ENCODE results near the gene HS6ST1.

The HS6ST1 gene, protein sequence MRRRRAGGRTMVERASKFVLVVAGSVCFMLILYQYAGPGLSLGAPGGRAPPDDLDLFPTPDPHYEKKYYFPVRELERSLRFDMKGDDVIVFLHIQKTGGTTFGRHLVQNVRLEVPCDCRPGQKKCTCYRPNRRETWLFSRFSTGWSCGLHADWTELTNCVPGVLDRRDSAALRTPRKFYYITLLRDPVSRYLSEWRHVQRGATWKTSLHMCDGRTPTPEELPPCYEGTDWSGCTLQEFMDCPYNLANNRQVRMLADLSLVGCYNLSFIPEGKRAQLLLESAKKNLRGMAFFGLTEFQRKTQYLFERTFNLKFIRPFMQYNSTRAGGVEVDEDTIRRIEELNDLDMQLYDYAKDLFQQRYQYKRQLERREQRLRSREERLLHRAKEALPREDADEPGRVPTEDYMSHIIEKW

DNA sequence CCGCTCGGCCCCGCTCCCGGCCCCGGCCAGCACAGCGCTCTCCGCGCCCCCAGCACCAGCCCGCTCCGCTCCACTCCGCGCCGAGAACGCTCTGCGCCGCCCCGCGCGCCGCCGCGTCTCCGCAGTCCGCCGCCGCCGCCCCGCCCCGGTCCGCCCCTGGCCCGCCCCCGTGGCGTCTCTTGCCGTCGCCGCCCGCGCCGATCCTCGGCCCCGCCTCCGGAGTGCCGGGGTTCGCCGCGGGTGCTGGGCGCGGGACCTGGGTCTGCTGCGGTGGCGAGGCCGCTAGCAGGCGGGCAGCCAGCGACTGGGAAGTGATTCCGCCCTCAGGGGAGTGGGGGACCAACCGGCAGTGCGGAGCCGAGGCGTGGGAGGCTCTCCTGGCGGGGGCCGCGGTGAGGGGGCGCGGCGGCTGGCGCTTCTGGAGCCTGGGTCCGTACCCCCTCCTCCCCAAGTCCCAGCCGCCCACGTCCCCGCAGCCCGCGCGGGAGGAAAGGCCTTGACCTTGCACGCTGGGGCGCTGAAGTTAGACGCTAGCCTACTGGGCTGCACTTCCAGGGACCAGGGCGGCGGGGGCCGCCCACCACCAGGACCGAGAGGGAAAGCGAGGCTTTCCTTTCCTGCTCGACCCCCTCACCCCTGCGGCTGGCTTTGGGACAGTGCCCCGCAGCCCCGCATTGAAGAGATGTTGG lies at the start of gene HS6ST1:
Gene HS6ST1 (minus strand): TSS at position 93 of the 689 bp plus-strand sequence. CDS start 305 bp downstream, outside the sequence.
- peak; percentile 91 for DNase-seq

DNA sequence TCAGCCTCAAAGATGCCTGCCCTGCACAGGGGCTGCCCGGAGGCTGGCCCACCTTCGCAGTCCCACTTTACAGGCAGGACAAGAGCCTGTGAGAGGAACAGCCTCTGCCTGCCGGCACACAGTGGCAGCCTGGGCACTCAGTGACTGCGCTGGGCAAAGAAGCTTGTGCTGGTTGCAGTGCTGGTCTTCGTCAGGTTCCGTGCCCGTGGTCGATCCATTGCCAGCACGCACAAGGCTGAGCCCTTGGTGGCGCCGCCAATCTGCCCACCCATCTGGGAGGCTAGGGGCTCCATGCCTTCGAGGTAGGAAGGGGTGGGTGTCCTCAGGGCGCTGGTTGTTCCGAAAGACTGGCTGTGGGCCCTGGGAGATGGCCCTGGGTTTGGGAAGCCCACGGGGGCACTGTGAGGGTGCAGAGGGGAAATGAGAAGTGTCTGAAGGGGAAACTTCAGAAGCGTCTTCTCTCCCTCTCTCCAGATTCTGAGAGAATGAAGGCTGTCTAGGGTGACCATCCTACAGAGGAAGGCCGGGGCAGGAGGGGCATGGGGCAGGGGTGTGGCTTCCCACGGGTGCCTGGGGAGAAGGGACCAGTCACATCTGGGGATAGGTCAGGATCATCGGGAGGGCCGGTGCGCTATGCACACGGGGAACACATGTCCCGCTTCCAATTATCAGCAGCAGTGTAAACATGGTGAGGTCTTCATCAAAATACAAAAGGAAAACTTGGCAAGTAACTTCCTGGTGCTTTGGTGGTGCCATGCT lies 49.1 kb upstream of the HS6ST1 start:
- no peak for DNase-seq

DNA sequence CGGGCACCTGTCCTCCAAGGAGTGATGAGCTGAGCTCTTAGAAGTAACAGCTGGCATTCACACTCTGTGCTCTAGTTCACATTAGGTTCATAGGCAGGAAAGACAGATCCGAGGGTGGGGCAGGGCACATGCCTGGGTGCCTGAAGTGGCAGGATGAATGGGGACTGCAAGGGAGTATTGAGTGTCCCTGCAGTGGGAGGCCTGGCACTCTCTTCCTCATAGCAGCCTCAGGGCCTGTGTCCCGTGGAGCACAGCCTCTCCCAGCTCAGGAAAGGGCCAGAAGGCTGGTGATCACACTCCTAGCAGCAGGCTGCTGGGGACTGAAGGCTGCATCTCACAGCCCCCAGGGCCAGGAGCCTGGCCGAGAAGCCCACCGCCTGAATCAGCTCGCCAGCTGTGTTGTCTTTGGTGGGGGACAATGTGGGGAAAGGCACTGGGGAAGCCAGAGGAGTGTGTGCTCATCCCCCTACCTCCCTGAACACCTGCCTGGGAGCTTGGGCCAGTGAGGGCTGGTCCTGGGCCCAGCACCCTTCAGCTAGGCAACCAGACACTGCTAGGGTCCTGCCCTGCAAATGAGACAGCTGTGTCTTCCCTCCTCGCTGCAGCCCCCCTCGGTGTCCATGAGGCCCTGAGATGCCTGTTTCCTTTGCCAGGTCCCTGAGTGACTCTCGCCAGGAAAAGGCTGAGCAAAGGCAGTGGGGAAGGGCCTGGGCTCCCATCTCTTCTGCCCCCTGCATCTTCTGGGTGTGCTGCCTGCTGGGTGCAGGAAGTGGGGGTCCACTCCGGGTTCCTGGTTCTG lies 48.2 kb upstream of the HS6ST1 start:
- DNase-seq = no peak

DNA sequence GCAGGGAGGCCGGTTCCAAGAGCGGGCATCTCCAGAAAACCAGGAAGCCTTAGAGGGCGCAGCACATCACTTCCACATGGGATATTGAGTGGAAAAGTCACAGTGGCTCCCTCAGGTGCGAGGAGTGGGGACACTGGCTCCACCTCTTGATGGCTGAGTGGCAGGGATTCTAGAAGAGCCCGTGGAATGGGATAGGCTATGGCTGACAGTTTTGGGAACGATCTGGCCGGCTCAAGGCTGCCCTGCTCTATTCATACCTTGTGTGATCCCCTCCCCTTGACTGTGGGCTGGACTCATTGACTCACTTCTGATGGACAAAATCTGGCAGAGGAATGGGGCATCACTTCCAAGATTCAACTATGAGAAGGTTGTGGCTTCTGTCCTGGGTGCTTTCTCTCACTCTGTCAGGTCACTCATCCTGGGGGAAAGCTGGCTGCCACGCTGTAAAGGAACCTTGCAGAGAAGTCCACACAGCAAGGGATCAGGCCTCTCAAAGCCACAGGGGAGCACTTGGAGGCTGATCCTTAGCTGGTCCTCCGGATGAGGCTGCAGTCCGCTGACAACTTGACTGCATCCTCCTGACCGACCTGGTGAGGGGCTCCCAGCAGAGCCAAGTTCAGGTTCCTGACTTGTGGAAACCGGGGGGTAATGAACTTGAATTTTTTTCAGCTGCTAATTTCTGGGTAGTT lies 46.7 kb upstream of the HS6ST1 start:
- no peak for DNase-seq

DNA sequence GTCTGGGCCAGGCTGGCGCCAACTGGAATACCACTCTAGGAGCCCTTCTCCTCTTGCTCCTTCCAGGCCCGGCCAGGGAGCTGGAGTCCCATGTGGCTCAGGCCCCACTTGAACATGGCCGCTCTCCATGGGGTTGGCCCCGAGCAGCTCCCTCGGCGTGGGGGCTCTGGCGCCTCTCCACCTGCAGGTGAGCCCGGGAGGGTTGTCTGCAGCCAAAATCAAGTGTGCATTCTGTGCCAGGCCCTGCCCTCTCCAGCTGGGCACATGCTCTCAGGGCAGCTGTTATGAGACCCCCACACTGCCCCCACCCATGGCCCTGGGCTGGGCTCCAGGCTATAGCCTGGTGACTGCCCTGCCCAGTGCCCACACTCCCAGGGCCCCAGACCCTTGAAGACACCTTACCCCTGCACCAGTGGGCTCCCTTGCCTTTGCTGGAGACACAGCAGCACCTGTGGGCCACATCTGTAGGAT lies 45.8 kb upstream of the HS6ST1 start:
- no peak for DNase-seq

DNA sequence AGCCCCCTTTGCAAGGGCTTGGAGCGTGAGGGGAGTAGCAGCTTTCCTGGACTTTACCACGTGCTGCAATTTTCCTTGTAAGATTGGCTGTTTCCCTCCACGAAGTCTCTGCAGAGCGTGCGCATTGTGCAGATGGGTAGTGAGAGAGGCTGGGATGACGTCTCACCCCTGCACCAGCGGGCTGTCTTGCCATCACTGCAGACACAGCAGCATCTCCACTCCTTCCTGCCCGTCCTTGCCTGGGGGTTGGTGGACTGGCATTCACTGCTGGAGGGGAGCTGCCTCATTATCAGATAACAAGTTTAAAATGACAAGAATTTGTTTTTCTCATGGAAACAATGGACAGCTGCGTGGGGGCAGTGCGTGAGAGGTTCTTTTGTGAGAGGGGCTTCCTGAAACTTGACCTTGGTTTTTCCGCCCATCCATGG lies 45.3 kb upstream of the HS6ST1 start:
- no peak for DNase-seq

DNA sequence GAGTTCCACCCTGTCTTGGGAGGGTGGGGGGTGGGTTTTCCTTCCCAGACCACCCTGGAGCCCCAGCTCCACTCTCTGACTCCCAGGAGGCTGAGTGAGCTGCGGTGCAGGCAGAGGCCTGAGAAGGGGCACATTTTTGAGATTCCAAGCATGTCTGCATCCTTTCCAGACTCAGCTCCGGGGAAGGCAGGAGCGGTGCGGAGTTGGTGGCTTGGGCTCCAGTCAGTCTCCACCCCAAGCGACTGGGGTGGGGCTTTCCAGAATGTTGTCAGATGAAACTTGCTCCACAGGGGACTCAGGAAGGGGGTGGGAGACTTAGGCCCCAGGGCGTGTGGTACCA lies 44.2 kb upstream of the HS6ST1 start:
- DNase-seq = no peak

DNA sequence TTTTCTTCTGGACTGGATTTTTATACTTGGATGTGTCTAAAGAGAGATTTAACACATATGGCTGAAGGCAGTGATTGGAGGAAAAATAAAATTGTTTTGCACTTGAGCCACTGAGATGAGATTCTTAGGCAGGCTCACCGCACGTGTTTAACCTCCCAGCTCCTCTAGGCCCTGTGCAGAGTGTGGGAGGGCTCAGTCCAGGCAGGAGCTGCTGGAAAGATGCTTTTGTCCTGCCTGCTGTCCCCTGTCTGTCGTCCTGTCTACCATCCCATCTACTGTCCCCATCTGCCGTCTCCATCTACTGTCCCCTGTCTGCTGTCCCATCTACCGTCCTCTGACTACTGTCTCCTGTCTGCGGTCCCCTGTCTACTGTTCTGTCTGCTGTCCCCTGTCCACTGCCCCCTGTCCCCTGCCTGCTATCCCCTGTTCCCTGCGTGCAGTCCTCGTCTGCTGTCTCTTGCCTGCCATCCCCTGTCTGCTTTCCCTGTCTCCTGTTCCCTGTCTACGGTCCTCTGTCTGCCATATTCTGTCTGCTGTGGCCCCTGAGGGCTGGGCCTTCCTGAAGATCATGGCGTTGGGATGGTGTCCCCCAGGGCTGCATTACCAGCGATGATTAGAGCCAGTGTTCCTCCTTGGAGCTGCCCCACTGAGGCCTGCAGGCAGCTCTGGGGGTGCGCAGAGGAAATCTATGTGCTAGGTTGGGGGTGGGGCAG lies 43.7 kb upstream of the HS6ST1 start:
- no peak for DNase-seq

DNA sequence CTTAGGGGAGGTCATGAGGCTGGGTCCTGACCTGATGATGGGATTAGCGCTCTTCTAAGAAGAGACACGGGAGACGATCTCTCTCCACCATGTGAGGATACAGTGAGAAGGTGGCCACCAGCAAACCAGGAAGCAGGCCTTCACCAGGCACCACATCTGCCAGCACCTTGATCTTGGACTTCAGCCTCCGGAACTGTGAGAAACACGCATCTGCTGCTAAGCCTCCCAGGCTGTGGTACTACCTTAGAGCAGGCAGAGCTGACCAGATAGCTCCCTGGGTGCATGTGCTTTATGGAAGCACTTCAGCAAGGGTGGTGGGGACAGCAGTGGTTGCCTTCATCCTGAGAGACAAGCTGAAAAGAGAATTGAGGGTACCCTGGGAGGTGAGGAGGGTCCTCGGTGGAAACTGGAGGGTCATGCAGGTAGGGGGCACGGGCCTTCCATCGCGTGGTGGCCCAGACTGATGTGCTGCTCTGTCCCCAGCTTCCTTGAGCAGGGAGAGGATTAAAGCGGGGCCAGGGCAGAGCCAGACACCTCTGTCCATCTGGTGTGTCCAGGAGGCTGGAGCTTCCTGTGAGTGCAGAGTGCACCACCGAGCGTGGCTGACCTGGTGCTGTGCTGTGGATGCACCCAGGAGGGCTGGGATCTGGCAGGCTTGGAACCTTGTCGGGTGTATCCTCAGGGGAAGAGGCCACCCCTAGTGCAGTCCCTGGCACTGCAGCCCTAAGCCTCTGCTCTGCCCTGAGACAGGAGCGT lies 42.9 kb upstream of the HS6ST1 start:
- no peak for DNase-seq

DNA sequence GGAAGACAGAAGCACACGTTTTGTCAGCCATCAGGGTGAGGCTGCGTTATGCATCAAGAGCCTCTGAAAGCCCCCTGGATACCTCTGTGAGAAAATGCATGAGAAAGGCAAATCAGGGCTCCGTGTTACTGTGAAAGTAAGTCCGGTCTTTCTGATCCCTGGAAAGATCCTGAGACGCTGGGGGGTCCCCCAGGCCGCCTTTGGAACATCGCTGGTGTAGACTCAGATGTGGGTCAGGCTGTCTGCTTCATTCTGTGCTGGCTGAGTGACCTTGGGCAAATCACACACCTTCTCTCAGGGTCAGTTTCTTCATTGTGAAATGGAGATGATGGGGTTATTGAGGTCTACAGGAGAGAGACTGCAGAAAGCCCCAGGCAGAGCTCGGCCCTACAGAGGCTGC lies 42.0 kb upstream of the HS6ST1 start:
- no peak for DNase-seq

DNA sequence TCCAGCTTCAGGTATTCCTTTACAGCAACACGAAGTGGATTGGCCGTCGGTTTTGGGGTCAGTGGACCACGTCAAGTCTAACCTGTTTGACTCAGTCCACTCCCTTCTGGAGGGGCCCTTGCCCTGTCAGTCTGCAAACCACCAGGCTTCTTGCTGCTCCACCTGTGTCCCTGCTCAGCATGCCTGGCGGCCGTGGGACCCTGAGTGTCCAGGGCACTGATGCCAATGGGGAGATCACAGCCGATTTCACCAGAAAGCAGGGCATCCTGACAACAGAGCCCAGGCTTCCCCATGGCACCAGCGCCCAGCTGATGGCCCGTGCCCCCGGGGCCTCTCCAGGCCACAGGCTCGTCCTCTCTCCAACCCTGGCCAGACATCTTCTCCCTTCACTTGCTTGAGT lies 41.2 kb upstream of the HS6ST1 start:
- no peak for DNase-seq

DNA sequence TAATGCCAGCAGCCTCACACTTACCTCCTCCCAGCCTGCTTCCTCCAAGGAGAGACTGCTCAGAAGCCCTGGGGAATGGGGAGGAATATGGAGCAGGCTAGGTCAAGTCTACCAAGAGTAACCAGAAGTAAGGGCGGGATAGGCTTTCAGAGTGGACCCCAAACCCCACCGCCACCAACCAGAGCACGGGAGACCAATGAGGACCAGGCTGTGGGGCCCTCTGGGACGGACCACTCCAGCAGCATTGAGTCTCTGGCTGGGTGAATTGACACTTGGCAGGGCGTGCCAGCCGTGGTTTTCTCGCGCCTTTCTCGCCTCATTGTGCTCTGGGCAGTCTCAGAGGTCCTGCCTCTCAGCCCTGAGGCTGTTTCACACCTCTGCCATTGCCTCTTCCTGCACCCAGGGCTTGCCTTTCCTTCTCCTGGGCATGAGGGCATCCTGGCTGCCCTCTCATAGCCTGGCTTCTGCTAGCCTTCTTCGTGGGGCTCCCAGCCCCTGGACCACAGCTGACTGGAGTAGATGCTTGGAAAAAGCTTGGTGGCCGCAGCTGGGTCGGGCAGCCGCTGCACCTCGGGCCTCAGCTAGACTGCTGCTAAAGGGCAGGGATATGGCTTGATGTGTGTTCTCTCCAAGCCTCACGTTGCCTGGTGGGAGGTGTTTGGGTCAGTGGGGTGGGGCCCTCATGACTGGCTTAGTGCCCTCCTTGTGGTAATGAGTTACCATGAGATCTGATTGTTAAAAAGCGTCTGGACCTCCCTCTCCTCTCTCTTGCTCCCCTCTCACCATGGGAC lies 40.5 kb upstream of the HS6ST1 start:
- no peak for DNase-seq

DNA sequence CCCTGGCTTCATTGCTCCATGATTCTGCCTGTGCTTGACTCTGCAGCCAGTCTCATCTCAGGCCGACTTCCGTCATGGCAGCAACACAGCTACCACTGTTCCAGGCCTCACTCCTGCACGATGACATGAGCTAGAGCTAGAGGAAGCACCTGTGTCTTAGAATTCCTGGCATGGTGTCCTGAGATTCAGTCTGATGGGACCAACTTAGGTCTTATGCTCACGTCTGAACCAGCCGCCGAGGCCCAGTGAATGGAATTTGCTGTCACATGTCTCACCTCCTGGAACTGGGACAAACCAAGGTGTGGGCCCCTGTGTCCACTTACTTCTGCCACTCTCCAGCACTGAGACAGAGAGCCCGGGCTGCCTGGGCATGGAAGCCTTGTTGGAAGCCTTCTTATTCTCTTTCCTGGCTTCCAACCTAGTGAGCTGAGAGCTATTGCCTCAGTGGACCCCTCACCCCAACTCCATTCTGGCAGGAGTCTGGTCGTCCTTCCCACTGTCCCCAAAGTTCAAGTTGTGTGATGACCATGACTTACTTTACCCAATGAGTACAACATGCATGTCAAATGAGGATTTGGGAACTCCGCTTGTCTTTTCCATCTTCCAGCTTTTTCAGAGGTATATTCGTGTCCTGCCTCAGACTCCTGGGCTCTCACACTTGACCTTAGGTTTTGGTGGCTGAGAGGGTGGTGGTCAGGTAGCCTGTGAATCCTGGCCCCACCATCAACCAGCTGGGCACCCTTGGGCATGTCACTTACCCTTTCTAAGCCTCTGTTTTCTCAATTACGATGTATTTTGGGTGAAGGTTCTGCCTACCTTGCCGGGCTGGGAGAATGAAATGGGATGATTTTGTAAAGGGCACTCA lies 39.1 kb upstream of the HS6ST1 start:
- DNase-seq = no peak

DNA sequence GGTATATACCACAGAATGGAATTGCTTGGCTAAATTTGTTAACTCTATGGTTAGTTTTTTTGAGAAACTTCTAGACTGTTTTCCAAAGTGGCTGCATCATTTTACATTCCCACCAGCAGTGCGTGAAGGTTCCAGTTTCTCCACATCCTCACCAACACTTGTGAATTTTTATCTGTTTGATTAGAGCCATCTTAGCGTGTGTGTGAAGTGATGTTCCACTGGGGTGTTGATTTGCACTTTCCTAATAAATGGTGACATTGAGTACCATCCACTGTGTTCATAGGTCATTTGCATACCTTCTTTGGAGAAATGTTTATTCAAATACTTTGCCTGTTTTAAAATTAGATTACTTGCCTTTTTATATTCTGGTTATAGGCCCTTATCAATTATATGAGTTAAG lies 37.5 kb upstream of the HS6ST1 start:
- DNase-seq = no peak

DNA sequence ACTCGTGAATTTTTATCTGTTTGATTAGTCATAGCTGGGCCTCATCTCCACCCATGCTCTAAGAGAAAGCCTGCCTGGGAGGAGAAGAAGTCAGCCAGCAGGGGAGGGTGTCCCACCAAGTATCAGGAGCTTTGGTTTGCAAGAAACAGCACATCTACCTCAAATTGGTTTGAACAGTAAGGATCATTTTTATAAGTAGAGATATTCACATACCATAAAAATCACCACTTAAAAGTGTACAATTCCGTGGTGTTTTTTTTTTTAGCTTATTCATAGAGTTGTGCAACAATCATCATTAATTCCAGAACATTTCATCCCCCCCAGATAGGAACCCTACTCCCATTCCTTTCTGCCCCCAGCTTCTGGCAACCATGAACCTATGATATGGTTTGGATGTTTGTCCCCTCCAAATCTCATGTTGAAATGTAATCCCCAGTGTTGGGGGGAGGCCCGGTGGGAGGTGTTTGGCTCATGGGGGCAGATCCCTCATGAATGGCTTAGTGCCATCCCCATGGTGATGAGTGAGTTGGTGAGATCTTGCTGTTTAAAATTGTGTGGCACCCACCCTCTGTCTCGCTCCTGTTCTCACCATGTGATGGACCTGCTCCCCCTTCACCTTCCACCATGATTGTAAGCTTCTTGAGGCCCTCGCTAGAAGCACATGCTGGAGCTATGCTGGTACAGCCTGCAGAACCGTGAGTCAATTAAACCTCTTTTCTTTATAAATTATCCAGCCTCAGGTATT lies 36.2 kb upstream of the HS6ST1 start:
- DNase-seq = no peak

DNA sequence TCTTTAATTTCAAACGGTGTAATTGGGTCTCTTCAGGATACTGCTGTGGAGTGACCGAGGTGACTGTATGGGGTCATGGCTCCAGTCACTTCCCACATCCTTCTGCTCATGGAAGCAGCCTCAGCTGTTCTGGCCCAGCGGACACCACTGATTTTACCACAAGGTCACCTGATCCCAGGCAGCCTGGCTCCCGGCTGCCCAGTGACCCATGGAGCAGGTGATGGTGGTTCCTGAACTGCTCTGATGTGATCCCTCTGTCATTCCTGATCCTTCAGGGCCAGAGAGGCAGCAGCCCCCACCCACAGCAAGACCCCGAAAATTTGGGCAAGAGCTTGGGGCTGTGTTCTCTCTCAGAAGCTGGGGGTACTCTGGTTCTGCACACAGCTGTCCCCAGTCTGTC lies 35.5 kb upstream of the HS6ST1 start:
- no peak for DNase-seq

DNA sequence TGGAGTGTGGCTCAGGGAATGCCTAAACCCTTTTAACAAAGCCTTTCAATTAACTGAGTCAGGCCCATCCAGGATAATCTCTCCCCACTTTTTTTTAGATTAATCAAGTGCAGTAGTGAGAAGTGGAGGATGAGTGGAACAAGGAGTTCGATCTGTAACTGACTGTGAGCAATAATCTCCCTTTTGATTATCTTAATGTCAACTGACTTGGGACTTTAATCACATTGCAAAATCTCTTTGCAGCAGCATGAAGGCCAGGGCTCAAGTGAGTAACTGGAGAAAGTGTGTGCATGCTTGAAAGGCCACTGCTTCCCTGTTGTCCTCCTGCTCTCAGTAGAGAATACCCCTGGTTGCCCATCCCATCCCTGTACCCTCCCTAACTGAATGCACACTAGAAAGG lies 32.1 kb upstream of the HS6ST1 start:
- no peak for DNase-seq

DNA sequence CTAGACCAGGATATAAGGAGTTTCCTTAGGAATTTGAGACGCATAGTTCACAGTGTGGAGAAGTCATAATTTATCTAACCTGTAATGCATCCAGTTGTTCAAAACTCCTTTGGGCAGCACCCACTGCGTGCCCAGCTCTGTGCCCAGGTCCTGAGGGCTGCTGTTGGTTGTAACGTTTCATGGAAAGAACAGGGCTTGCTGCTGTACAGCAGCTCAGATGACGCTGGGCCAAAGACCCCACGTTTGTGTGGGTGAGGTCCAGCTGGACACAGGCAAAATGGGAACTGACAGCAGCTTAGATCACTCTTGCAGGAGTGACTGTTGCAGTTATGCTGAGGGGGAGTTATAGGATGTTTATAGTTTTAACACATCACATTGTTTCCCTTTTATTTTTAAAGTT lies 30.0 kb upstream of the HS6ST1 start:
- no peak for DNase-seq

Measured in RPMI8226 (cell line).